ENCODE measurements around the gene HSPBP1.

The HSPBP1 gene

GRCh38 chr19:55216461-55217198 lies 63.3 kb downstream of the HSPBP1 start:
- DNase-seq (ENCODE audit: low read depth): peak; percentile 57

GRCh38 chr19:55213547-55213946 lies 66.4 kb downstream of the HSPBP1 start:
- DNase-seq (ENCODE audit: low read depth): no peak

- DNase-seq (ENCODE audit: low read depth): peak; percentile 15
Observed at GRCh38 chr19:55212447-55212846, 67.5 kb downstream of the HSPBP1 start.
